GM21515 (cell line): Measurements from ENCODE around the gene TMEM74B.
"Not testable (repeated sequence)": the region's sequence is repeated elsewhere in the genome, so short reads cannot be mapped to it uniquely, and the experiment has no call there.

ENCODE experiments used
- ATAC-seq: cut with Tn5 transposase; IDR thresholded peaks from one replicate; pipeline ENCODE4 v1.9.1; 2021; ENCODE audit not compliant: unreplicated experiment

Gene TMEM74B

DNA sequence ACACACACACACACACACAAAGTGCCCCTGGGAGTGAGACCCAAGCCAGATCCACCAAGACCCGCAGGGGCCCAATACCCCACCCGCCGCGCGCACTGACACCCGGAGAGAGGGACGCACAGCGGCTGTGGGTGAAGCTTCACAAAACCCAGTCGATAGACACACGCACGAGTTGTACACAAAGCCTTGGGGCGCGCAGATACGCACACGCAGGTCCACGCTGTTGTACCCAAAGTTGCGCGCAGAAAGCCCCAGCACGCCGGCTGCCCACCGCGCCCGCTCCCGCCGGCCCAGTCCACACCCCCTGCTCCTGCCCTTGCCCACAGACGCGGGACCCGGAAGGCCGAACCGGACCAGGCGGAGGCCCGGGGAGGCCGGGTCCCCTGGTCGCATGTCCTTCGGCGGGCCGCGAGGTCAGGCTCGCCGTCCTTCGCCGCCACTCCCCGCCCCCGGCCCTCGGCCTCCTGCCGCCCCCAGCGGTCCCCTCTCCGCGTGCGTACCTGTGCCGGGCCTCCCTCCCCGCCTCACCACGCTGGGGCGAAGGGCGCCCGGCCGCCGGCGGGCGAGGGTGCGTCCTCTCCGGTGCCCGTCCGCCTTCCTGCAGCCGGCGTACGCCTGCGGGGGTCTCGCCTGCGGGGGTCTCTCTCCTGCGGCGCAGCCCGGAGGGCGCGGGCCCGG lies at the start of gene TMEM74B:
TSS of gene TMEM74B (minus strand) at position 344 of the 678 bp plus-strand sequence. CDS start 1,180 bp downstream, outside the sequence.
- no peak for ATAC-seq

DNA sequence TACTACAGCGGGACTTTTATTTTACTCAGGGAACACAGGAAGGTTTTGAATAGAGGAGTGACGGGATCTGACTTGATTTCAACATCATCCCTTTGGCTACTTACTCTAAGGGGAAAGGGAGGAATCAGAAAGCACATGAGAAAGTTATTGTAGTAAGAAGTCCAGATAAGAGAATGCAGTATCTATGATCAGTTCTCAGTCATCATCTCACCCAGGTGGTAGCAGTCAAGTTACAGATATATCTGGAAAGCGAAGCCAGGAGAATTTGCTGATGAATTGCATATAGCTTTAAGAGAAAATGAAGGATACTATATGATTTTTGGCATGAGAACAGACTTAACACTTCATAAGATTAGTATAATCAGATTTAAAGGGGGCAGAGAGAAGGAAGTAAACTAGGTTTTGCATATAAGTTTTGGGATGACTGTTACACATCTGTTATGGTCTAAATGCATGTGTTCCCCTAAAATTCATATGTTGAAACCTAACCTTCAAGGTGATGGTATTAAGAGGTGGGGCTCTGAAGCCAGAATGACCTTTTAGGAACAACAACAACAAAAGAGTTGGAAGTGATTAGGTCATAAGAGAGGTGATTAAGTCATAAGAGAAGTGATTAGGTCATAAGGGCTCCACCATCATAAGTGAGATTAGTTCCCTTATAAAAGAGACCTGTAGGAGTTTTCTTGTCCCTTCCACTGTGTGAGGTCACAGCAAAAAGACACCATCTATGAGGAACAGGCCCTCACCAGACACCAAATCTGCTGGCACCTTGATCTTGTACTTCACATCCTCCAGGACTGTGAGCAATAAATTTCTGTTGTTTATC lies 47.7 kb upstream of the TMEM74B start:
- no peak for ATAC-seq

- no peak for ATAC-seq
Observed at GRCh38 chr20:1229541-1229940, 44.8 kb upstream of the TMEM74B start.

- no peak for ATAC-seq
Observed at GRCh38 chr20:1225783-1226654, 41.2 kb upstream of the TMEM74B start, which contains the start of gene RAD21L1. RAD21L1 (plus strand) TSS chr20:1226044; CDS start chr20:1228454, 2,410 bp downstream.

GRCh38 chr20:1225263-1225782 lies 40.5 kb upstream of the TMEM74B start:
- ATAC-seq = no peak

DNA sequence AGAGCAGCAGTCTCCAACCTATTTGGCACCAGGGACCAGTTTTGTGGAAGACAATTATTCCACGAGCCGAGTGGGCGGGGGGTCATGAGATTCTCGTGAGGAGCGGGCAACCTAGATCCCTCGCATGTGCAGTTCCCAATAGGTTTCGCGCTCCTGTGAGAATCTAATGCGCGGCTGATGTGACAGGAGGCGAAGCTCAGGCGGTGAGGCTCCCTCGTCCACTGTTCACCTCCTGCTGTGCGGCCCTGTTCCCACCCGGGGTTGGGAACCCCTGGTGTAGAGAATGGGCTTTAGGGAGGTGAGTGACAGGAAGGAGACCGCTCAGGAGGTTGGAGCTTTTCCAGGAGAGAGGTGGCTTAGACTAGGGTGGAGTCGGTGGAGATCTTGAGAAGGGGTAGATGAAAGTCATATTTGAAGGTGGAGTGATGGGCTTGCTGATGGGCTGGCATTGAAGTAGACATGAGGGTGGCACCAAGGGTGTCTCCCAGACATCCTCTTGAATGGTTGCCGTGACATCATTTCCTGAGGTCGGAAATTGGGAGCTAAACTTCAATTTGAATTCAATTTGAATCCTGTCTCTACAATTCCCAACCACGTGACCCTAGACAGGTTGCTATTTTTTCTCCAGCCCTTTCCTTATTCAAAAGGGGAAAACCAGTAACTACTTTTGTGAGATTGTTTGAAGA lies 39.6 kb upstream of the TMEM74B start:
- no peak for ATAC-seq

GRCh38 chr20:1222750-1223149 lies 38.0 kb upstream of the TMEM74B start:
- not testable (repeated sequence) for ATAC-seq

DNA sequence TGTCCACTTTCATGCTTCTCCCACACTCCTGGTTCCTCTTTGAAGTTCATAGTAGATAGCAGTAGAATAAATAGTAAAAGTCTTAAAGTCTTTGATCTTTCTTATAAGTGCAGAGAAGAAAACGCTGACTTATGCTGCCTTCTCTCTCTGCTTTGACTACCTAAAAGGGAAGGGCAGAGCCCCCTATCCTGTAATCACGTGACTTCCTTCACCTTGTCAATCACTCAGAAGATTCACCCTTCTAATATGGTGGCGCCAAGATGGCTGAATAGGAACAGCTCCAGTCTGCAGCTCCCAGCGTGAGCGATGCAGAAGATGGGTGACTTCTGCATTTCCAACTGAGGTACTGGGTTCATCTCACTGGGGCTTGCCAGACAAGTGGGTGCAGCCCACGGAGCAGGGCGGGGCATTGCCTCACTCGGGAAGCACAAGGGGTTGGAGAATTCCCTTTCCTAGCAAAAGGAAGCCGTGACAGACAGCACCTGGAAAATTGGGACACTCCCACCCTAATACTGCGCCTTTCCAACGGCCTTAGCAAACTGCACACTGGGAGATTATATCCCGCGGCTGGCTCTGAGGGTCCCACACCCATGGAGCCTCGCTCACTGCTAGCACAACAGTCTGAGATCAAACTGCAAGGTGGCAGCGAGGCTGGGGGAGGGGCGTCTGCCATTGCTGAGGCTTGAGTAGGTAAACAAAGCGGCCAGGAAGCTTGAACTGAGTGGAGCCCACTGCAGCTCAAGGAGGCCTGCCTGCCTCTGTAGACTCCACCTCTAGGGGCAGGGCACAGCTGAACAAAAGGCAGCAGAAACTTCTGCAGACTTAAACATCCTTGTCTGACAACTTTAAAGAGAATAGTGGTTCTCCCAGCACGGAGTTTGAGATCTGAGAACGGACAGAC lies 32.0 kb upstream of the TMEM74B start:
- ATAC-seq = not testable (repeated sequence)

- ATAC-seq = no peak
Observed at GRCh38 chr20:1215386-1216170, 30.8 kb upstream of the TMEM74B start.

DNA sequence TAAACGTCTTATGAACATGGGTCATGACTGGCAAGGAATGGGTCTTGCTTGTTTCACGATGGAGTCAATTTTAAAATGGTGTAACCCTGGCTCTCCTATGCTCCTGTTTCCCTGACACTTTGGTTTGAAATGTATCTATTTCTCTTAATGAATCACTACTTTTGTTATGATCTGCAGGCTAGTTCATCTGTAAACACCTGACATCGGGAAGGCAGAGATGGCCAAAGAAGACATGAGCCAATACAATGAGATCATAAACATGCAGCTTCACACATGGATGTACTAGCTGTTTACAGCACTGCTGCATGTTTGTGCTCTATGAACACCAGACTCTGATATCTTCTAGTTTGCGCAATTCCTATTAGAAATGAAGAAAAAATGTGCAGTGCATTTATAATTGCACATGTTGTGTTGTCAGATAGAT lies 30.1 kb upstream of the TMEM74B start:
- no peak for ATAC-seq

DNA sequence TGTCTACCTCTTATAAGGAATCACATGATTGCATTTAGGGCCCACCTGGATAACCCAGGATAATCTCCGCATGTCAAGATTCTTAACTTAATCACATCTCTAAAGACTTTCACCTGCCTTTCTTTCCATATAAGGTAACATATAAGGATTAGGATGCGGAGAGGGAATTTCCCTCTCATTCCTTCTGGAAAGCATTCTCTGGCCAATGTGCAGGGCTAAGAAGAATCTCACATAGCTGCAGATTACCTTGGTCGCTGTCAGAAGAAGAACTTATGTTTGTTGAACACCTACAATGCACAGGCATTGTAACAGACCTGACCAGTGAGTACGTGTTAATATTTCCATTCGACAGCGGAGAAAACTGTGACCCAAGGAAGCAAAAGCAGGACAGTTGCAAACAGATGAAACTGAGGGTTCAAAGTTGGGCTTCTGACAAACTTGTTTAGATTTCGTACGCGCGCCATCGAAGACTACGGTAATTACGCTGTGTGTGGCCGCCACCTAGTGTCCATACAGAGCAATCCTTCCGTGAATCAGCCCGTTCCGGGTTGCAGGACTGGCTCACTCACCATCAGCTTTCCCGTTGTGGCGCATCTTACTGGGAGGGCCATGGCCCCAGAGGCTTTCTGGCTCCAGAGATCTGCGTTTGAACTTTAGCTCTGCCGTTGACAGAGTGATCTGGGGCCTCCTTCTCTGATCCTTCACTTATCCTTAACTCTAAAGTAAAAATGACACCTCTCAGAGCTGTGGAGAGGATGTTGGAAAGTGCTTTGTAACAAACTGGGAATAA lies 28.0 kb upstream of the TMEM74B start:
- ATAC-seq = no peak

GRCh38 chr20:1212023-1212422 lies 27.2 kb upstream of the TMEM74B start:
- no peak for ATAC-seq

DNA sequence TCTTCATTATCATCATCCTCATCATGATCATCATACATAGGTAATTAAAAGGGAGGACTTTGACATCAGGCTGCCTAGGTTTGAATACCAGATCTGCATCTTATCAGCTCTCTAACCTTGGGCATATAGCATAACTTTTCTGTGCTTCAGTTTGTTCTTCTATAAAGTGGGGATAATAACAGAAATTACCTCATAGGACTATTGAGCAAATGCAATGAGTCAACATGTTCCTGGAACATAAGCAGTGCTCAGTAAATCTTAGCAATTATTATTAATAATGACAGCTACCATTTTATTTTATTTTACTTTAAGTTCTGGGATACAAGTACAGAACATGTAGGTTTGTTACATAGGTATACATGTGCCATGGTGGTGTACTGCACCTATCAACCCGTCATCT lies 25.7 kb upstream of the TMEM74B start:
- no peak for ATAC-seq

GRCh38 chr20:1209447-1210387 lies 24.9 kb upstream of the TMEM74B start:
- ATAC-seq = no peak

GRCh38 chr20:1207293-1207878 lies 22.6 kb upstream of the TMEM74B start:
- no peak for ATAC-seq
